MCF 10A (cell line): Measurements from ENCODE around the gene PORCN. TPM values are rescaled to one million over a fixed set of nuclear protein-coding genes. Genes with fewer than 3 reads are reported as not detected.

Experiments
- Bru-seq: library from RNA; stranded (reverse); fragments of 400-500 nt; gene quantifications from one replicate; lab custom pipeline; 2021; lab: Mats Ljungman, UMichigan
- BruChase-seq, 2 experiments: library from RNA; stranded (reverse); fragments of 400-500 nt; gene quantifications; one replicate each; lab custom pipeline; 2021; lab: Mats Ljungman, UMichigan
- BruUV-seq: library from RNA; stranded (reverse); fragments of 400-500 nt; replicated peaks from 2 replicates; lab custom pipeline; 2021; lab: Mats Ljungman, UMichigan
- CTCF ChIA-PET: fragments of 300-600 bp; sonication (Branson Sonifier 250); formaldehyde crosslinking; extraction: SDS; loops from one replicate; lab custom pipeline; 2021; ENCODE audit warnings: antibody characterized with exemption, inconsistent platforms; lab: Yijun Ruan, JAX
- POLR2A ChIA-PET: fragments of 300-600, 350-650 bp; sonication (Branson Sonifier 250); formaldehyde crosslinking; extraction: SDS; loops from one replicate; lab custom pipeline; 2020; ENCODE audit warnings: antibody characterized with exemption, inconsistent platforms; lab: Yijun Ruan, JAX
- DNase-seq: peaks from one replicate; pipeline ENCODE4 v3.0.0-alpha.2; 2018; ENCODE audit not compliant: unreplicated experiment
- H3K27ac Mint-ChIP-seq: one replicate; pipeline ENCODE4 v1.8.0; 2022; ENCODE audit warnings: mild to moderate bottlenecking, low read depth, mixed read lengths; ENCODE audit not compliant: unreplicated experiment
- H3K27me3 Mint-ChIP-seq: one replicate; pipeline ENCODE4 v1.8.0; 2022; ENCODE audit warnings: mixed read lengths; ENCODE audit not compliant: insufficient read depth, unreplicated experiment
- H3K36me3 Mint-ChIP-seq: one replicate; pipeline ENCODE4 v1.8.0; 2022; ENCODE audit warnings: mild to moderate bottlenecking, moderate library complexity, mixed read lengths; ENCODE audit not compliant: insufficient read depth, unreplicated experiment
- H3K4me1 Mint-ChIP-seq: one replicate; pipeline ENCODE4 v1.8.0; 2022; ENCODE audit warnings: mixed read lengths; ENCODE audit not compliant: insufficient read depth, unreplicated experiment
- H3K4me3 Mint-ChIP-seq: one replicate; pipeline ENCODE4 v1.8.0; 2022; ENCODE audit warnings: mild to moderate bottlenecking, moderate library complexity, mixed read lengths; ENCODE audit not compliant: unreplicated experiment
- H3K9me3 Mint-ChIP-seq: one replicate; pipeline ENCODE4 v1.8.0; 2022; ENCODE audit warnings: mixed read lengths; ENCODE audit not compliant: unreplicated experiment
- intact Hi-C: fragments of 100-400 bp; cut with micrococcal nuclease; formaldehyde crosslinking; loops from 2 replicates; pipeline ENCODE4 v1.14.1; 2022
- long read RNA-seq: library from polyadenylated mRNA; stranded (forward); transcript quantifications from one replicate; pipeline ENCODE4 v2.0.0, GENCODE V29; 2022
- total RNA-seq: library from RNA; stranded (reverse); gene quantifications from 2 replicates; pipeline ENCODE4 v1.2.3, GENCODE V29; 2022
- TF ChIP-seq, protein P1 (sequence below): fragments of 200-600 bp; IDR thresholded peaks from one replicate; pipeline ENCODE4 v1.8.0; 2022; ENCODE audit warnings: antibody characterized with exemption, mild to moderate bottlenecking; ENCODE audit not compliant: unreplicated experiment

PORCN gene
- total RNA-seq (29.2 and 39.0 TPM in 2 replicates), Bru-seq, nascent RNA (percentile 56 among the genes with signal in this experiment), BruChase-seq, experiment 1, labeled RNA remaining after a 6-hour chase (percentile 61 among the genes with signal in this experiment), BruChase-seq, experiment 2, labeled RNA remaining after a 2-hour chase (percentile 57 among the genes with signal in this experiment)
- long read RNA-seq, transcript PORCN-204 (13 exons, 1,672 nt): major isoform, 16 of 62 reads
- long read RNA-seq, partial matches to known transcripts: 23 of 62 reads
- long read RNA-seq, other reads (novel, unspliced or antisense): 23 of 62 reads

DNA sequence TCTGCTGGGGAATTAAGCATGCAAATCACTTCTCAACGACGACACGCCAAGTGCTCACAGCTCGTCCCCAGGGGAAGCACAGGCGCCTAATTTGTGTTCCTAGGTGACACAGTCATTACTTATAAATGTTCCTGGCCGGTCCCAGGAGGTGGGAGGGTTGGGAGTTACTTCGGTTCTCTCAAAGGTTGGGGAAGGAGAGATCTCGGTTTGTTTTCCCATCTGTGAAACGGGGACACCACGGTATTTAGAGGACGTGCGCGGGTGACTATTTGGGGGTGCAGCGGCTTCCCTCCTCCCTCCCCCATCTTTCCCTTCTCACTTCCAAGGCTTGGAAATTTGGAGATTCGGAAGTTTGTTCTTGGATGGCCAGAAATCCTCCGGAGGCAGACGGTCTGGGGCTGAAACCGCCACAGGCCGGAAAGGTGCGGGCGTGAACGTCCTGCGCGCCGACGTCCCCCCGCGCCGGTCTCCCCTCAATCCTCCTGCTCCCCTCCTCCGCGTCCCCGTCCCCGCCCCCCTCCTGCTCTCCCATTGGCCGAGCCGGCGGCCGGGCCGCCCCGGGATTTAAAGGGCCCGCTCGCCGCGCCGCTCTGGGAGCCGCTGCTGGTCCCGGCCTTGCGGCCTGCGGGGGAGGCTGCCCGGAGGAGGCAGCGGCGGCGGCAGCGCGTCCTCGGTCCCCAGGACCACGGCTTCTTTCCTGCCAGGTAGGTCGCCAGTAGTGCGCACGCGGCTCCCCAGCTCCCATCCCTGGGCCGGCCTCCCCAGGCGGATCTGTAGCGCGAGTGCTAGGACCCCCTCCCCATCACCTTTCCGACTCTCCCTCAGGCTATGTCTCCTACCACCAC, at the start of gene PORCN:
TSS of gene PORCN (plus strand) at position 593 of the 845 bp plus-strand sequence. CDS start 829 bp downstream, outside the sequence.
- peak; percentile 70 for DNase-seq
- ChIA-PET POLR2A (interaction anchor here (0.6 to 1.6 kb wide), 5 partner anchors 14 to 451 kb away, joined by 3 to 8 read pairs (median 3); partner anchors contain the start of gene FTSJ1), CTCF (interaction anchor here (1.2 kb wide), 1 partner anchor 34 kb away, joined by 3 read pairs; no protein-coding TSS in a partner anchor)
- Mint-ChIP-seq H3K4me1 (peaks cover 5% of the 10 kb centered on the region), H3K4me3 (peak within 1 kb of the TSS; percentile 86), H3K9me3 (no peaks in the 10 kb centered on the region), H3K27me3 (no peaks in the 10 kb centered on the region), H3K27ac (peak within 1 kb of the TSS; percentile 85), H3K36me3 (no peaks in the 10 kb centered on the region)
- intact Hi-C loops: no loop called here
- TSS peak; percentile 82 for BruUV-seq
- TF ChIP-seq, protein P1, sequence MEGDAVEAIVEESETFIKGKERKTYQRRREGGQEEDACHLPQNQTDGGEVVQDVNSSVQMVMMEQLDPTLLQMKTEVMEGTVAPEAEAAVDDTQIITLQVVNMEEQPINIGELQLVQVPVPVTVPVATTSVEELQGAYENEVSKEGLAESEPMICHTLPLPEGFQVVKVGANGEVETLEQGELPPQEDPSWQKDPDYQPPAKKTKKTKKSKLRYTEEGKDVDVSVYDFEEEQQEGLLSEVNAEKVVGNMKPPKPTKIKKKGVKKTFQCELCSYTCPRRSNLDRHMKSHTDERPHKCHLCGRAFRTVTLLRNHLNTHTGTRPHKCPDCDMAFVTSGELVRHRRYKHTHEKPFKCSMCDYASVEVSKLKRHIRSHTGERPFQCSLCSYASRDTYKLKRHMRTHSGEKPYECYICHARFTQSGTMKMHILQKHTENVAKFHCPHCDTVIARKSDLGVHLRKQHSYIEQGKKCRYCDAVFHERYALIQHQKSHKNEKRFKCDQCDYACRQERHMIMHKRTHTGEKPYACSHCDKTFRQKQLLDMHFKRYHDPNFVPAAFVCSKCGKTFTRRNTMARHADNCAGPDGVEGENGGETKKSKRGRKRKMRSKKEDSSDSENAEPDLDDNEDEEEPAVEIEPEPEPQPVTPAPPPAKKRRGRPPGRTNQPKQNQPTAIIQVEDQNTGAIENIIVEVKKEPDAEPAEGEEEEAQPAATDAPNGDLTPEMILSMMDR: no peak

DNA sequence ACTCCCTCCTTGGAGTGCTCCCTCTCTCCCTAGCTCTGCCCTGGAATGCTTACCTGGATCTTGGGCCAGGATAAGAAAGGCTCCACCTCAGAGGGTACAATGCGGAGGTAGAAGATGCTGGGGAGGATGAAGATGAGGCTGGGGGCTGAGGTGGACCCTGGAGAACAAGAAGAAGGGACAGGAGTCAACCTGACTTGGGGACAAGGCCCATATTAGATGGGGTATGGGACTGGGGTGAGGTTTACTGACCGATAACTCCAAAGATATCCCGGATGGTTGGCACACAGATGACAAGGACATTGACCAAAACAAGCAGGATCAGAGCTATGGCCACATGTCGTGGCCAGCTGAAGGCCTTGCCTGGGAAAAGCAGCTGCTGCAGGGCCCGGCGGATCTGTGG, 49.3 kb upstream of the PORCN start:
- CTCF ChIA-PET: no interaction called here
- TF ChIP-seq, protein P1: no peak
- POLR2A ChIA-PET: no interaction called here
- DNase-seq: no peak
- no peaks in the 10 kb centered on the region for H3K27me3 Mint-ChIP-seq
- BruUV-seq: no TSS peak
- H3K4me3 Mint-ChIP-seq: no peak overlapping the region
- peaks cover 34% of the 10 kb centered on the region for H3K9me3 Mint-ChIP-seq
- intact Hi-C loops: no loop called here
- peaks cover 6% of the 10 kb centered on the region for H3K4me1 Mint-ChIP-seq
- no peak overlapping the region for H3K27ac Mint-ChIP-seq
- no peaks in the 10 kb centered on the region for H3K36me3 Mint-ChIP-seq

DNA sequence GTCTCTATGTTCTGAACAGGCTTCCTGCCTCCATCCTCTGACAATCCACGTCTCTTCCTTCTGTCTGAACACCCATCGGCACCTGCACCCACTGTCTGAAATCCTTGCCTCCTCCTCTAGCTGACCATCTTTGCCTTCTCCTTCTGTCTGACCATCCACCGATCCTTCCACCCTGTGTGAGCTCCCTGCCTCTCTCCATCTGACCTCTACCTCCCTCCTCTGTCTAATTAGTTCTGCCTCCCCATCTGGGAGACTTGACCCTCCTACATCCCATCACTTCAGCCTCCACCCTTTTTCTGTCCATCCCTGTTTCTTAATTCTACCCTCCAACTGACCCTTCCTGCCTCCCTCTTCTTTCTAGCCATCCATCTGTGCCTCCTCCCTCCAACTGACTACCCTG, 48.8 kb upstream of the PORCN start:
- Mint-ChIP-seq H3K27ac (no peak overlapping the region), H3K4me1 (peaks cover 8% of the 10 kb centered on the region), H3K36me3 (no peaks in the 10 kb centered on the region), H3K4me3 (no peak overlapping the region), H3K9me3 (peaks cover 29% of the 10 kb centered on the region), H3K27me3 (no peaks in the 10 kb centered on the region)
- CTCF ChIA-PET: no interaction called here
- TF ChIP-seq, protein P1: no peak
- no TSS peak for BruUV-seq
- intact Hi-C loops: no loop called here
- DNase-seq: no peak
- POLR2A ChIA-PET: no interaction called here

DNA sequence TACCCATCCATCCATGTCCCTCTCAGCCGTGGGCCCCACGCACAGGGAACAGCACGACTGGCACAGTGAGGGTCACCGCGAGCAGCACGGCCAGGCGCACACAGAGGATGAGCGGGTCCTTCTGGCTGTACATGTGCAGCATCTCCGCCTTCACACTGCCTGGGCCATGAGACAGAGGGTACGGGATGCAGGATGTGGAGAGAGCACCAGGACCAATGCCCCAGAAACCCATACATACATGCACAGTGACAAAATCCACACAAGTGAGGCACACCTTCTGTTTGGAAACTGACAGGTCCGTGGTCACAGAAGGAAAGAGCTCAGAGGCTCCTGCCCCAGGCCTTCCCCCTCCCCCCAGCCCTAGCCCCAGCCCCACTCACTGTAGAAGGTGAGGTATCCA, 48.2 kb upstream of the PORCN start:
- POLR2A ChIA-PET: no interaction called here

More for the DNA sequence above, 48.2 kb upstream of the PORCN start:
- no TSS peak for BruUV-seq
- Mint-ChIP-seq H3K9me3 (peaks cover 35% of the 10 kb centered on the region), H3K27ac (no peak overlapping the region), H3K4me1 (peaks cover 12% of the 10 kb centered on the region), H3K36me3 (peaks cover under 1% of the 10 kb centered on the region), H3K27me3 (no peaks in the 10 kb centered on the region), H3K4me3 (no peak overlapping the region)
- CTCF ChIA-PET: no interaction called here
- intact Hi-C loops: no loop called here
- TF ChIP-seq, protein P1: no peak
- DNase-seq: no peak
